Muscle of back (tissue), 13 donors: Measurements from ENCODE around the gene FLAD1. TPM values are rescaled to one million over a fixed set of nuclear protein-coding genes. Genes with fewer than 3 reads are reported as not detected.
A peak's percentile ranks its signal among the peaks of the same experiment; 100 is the strongest.

Source experiments
- DNase-seq, 3 donors: peaks; one replicate each; pipeline versions ENCODE4 v3.0.0 to v3.0.0-alpha.2; 2013
- long read RNA-seq, 9 donors: transcript quantifications; one replicate each; lab custom pipeline, GENCODE V29; 2026
- polyA plus RNA-seq, 10 donors: library from polyadenylated mRNA; unstranded; fragments of 120-200 nt; gene quantifications; one replicate each; pipeline ENCODE4 v1.2.1, GENCODE V29; 2013; ENCODE audit not compliant: insufficient read length in 10 of 10

Gene FLAD1
- polyA plus RNA-seq: 10 to 100 TPM; 15.3 to 21.0 (median 19.5) TPM
- long read RNA-seq, donor 1, partial matches to known transcripts: 0 of 2 reads
- long read RNA-seq, donor 1, other reads (novel, unspliced or antisense): 0 of 2 reads
- long read RNA-seq, donor 2, partial matches to known transcripts: 0 of 2 reads
- long read RNA-seq, donor 2, other reads (novel, unspliced or antisense): 0 of 2 reads
- long read RNA-seq, donor 3: 0 reads
- long read RNA-seq, donor 4, transcript FLAD1-203 (8 exons, 1,730 nt): major isoform, 5 of 6 reads
- long read RNA-seq, donor 4, partial matches to known transcripts: 0 of 6 reads
- long read RNA-seq, donor 4, other reads (novel, unspliced or antisense): 0 of 6 reads
- long read RNA-seq, donor 5, partial matches to known transcripts: 0 of 3 reads
- long read RNA-seq, donor 5, other reads (novel, unspliced or antisense): 0 of 3 reads
- long read RNA-seq, donor 6, partial matches to known transcripts: 0 of 4 reads
- long read RNA-seq, donor 6, other reads (novel, unspliced or antisense): 0 of 4 reads
- long read RNA-seq, donor 7, partial matches to known transcripts: 0 of 3 reads
- long read RNA-seq, donor 7, other reads (novel, unspliced or antisense): 0 of 3 reads
- long read RNA-seq, donor 8: 0 reads
- long read RNA-seq, donor 9: 0 reads

GRCh38 chr1:154982897-154983648, at the start of gene FLAD1:
Gene FLAD1 (plus strand): TSS chr1:154983344. CDS start chr1:154983695, 351 bp downstream.
- peak; percentile 98 to 100 (median 99) for DNase-seq

DNA sequence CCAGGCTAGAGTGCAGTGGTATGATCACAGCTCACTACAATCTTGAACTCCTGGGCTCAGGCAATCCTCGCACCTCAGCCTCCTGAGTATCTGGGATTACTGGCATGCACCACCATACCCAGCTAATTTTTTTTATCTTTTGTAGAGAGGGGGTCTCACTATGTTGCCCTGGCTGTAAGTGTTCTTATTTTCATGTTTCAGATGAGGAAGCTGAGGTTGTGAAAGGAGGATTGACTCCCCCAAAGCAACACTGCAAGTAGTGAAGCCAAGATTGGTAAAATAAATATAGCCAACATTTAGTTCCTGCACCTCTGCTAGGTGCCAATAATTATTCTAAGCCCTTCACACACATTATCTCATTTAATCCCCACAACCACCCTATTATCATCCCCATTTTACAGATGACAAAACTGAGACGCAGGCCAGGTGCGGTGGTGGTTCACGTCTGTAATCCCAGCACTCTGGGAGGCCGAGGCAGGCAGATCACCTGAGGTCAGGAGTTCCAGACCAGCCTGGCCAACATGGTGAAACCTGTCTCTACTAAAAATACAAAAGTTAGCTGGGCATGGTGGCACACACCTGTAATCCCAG, 48.7 kb upstream of the FLAD1 start:
- no peak for DNase-seq

GRCh38 chr1:154935749-154936554, 47.2 kb upstream of the FLAD1 start:
- DNase-seq: no peak

DNA sequence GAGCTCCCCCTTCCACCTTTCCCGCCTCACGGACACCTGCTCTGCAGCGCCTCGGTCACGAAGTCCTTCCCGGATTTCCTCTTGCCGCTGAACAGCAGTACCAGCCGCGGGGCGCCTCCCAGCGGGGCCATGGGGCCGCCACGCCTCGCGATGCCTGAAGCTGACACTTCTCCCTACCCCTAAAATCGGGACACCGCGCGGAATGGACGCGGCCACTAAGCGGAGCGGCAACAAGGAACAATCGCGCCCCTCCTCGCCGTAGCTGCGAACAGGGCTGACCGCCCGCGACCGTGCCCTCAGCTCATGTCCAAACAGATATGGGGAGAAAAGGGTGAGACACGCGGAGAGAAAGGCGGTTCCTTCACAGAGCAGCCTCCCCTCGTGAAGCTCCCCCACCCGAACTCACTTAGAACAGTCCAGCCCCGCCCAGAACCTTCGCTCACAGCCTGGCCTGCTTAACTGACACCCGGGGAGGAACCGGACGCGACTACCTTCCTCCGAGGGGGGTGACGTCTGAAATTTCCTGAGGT, 46.5 kb upstream of the FLAD1 start, which contains the start of gene PMVK:
PMVK (minus strand) TSS at position 165 of the 530 bp plus-strand sequence; CDS start at position 131, 34 bp downstream.
- peak; percentile 96 to 99 (median 97) for DNase-seq

DNA sequence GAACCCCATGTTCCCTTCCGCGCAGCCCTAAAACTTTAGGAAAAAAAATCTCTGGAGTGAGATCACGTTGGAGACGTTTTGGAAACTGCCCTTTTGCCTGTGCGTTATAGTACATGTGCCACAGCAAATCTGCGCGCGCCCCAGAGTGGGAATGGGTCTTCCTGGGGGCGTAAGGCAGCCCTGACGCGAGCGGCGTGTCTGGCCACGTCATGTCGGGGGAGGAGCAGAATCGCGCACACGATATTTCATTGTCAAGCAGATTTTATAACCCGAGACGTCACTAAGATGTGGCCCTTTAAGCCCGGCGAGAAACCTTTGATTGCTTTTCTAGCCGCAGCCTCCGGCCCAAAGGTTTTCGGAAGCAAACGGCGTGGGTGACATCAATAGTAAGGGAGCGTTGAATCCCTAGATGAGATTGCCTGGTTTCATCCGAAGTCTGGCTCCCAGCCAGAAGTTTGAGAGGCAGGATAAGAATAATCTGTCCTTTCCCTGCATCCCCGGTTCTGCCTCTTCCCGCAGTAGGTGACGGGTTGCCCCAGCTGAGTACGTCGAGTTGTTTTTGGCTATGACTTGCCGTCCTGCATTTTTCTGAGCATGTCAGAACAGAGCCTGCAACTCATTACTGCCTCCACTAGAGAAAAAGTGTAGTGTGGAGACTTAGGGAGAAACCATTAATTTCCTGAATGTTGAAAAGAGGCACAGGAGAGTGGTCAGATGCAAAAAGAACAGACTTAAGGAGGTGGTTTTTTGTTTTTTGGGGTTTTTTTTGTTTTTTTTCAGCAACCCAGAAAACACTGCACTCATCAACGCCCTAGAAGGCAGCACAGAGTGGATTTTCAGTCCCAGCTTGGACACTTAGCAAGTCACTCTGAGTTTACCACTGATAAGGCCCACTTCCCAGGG, 45.8 kb upstream of the FLAD1 start:
- peak; percentile 95 to 99 (median 97) for DNase-seq

- DNase-seq: no peak
These were observed 45.2 kb upstream of the FLAD1 start for GRCh38 chr1:154937988-154938386.

DNA sequence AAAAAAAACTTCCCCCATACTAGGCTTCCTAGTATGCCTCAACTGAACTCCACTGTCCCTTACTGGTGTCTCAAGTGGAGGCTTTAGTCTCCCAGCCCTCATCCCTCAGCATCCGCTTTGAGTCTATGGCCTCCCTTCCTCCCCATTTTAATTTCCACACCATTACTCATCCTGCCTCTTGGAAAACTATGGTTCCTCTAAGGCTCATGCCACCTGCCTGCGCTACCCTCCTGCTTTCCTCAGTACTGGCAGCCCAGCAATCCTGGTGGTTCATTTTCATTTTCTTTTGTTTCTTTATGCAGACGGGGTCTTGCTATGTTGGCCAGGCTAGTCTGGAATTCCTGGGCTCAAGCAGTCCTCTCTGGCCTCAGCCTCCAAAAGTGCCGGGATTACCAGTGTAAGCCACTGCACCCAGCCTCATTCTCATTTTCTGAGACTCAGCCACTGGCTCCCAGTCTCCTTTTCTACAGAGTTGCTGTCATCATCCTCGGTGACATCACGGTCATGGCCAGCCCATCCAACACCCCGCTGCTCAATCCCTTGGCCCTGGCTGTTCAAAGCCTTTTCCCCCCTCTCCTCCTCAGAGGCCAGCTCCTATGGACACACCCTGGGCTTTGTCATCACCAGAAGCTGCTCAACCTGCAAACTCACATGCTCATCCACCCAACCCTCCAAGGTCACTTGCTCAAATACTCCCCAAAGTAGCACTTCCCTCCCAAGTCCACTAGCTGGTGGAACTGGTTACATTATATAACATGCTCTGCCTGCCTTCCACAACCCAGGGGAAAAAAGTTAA, 44.3 kb upstream of the FLAD1 start:
- no peak for DNase-seq

DNA sequence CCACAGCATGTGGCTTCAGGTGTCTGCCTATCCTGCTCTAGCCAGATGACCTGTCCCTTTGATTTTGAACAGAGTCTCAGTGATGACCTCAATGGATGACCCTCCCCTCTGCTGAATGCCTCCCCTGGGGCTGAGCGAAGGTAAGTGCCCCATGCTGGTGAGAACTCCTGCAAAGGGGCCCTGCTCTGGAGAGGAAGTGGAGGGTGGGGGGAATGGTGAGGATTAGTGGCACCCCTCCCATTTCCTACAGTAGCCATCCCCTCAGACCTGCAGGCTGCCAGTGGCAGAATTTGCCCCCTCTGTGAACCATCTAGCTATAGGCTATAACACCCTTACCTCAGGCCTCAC, 43.0 kb upstream of the FLAD1 start:
- no peak for DNase-seq

DNA sequence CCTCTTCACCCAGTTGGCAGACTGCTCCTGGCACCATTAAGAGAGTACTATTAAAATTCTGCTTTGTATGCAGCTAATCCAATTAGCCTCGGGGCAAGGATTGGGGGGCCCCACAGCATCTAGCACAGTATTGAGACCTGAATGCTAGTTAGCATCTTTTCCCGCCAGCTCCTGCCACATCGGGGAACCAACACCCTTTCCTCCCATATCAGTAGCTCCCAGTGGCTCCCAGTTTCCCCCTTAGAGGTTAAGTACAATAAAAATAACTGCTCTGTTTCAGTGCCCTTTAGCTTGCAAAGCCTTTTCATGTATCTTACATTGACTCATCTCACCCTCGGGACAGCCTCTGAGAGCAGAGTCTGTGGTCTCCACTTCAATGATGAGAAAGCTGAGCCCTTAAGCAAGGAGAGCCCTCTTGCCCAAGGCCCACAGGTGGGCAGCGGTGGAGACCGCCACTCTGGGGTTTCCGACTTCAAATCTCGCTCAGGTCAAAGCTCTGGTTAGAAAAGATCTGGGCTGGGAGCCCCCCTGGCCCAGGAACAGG, 42.4 kb upstream of the FLAD1 start:
- no peak for DNase-seq

DNA sequence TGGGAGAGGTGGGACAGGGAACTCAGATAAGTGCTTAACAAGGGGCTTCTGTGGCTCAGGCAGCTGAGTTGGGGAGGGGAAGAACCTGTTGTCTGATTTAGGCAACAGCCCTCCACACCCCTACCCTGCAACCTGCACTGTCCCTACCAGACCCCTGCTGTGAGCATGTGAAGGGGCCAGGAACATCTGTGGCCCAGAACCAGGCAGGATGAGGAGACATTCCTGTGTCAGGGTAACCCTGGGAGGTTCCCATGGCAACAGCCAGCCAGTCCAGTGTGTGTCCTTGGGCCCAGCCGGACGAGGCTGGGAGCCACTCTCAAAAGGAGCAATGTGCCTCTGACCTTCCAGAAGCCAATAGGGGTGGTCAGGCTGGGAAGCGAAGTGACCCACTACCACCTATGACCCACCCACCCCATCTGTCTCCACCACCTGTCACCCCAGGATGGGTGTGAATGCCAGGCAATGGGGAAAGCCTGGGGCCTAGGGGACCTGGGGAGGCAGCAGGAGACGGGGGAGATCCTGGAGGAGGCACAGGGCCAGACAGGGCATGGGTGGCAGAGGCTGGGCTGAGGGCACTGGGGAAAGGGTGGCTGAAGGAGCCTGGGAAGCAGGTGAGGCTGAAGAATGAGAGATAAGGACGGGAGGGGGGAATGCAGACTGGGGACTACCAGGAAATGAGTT, 41.7 kb upstream of the FLAD1 start:
- no peak for DNase-seq

DNA sequence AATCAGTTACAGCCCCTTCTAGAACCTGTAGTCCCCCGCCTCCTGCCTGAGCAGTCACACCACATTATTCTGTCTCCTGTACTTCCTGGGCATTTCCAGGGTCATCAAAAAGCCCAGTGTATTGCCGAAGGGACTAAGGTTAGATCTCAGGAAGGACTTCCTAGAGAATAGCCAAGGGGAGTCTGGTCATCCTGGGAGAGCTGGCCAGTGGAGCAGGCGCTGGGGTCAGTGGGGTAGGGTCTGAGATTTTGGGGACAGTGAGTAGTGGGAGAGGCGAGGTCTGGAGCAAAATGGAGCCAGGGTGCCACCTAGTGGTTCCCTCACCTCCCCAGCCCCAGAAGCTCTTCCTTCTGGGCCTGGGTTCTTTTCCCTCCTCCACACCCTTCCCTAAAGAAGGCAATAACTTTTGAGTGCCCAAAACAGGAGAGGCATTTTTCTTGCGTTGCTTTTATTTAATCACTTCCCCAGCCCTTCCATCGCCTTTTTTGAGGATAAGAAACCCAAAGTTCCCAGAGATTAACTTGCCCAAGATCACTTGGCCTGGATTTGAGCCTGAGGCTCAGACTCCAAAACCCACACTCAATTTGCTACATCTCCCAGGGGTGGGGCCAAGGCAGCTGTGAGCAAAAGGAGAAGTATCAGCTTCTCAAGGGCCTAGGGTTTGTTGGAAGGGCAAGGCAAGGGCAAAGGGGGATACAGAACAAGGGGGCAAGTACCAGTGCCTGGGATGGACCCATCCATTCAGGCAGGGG, 39.3 kb upstream of the FLAD1 start:
- DNase-seq: peak in 2 of 3 donors; percentile 42 to 65

DNA sequence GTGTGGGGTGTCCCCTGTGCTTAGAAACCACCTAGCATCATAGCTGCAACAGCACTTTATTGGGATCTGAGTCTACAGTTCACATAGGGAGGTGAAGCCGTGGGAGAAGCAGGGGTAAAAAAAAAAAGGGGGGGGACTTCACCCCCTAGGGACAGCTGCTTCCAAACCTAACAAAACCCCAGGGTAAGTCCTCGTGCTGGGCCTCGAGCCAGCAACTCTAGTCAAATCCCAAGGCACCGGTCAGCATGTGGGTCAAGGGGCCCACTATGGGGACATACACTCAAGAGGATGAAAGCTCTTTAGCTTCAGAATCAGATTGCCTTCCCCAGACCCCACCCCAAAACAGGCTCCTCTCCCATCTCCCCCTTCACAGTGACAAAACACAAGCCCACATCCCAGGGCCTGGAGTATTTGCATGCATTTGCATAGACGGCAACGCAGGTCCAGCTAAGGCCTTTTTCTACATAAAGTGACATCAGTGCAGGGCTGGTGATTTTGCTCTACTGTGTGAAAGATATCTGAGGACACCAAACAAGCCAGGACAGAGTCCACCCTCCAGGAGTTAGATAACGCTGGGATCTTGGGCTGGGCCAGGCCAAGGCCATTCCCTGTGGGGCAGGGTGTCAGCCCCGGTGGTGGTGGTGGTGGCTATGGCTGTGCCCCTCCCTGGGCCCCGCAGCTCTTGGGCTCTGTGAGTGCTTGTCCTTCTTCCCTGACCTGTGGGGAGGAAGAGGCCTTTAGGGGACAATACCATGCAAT, 38.6 kb upstream of the FLAD1 start:
- no peak for DNase-seq

- no peak for DNase-seq
These were observed 37.8 kb upstream of the FLAD1 start for GRCh38 chr1:154945160-154945961.

- no peak for DNase-seq
These were observed 36.9 kb upstream of the FLAD1 start for GRCh38 chr1:154945962-154946850.
